Activated CD4-positive, alpha-beta T cell treated with anti-CD3 and anti-CD28 coated beads for 4 hours (primary cell): ENCODE results near the gene PAPPA2.

Experiments used
- DNase-seq, 2 donors: peaks; one replicate each; pipeline ENCODE4 v3.0.0-alpha.2; 2020

Gene PAPPA2

GRCh38 chr1:176499671-176500070, 36.7 kb downstream of the PAPPA2 start:
- DNase-seq = no peak

- no peak for DNase-seq
These were observed 38.6 kb downstream of the PAPPA2 start for GRCh38 chr1:176501599-176501998.

GRCh38 chr1:176504848-176505553, 42.0 kb downstream of the PAPPA2 start:
- DNase-seq = no peak

- DNase-seq = no peak
These were observed 50.0 kb downstream of the PAPPA2 start for GRCh38 chr1:176512966-176513365.

GRCh38 chr1:176515310-176515709, 52.3 kb downstream of the PAPPA2 start:
- no peak for DNase-seq

GRCh38 chr1:176517484-176517883, 54.5 kb downstream of the PAPPA2 start:
- no peak for DNase-seq

GRCh38 chr1:176521211-176521610, 58.2 kb downstream of the PAPPA2 start:
- DNase-seq = no peak

- no peak for DNase-seq
These were observed 59.4 kb downstream of the PAPPA2 start for GRCh38 chr1:176522310-176522845.

- DNase-seq = no peak
These were observed 66.6 kb downstream of the PAPPA2 start for GRCh38 chr1:176529395-176530090.

- no peak for DNase-seq
These were observed 68.1 kb downstream of the PAPPA2 start for GRCh38 chr1:176531036-176531435.

GRCh38 chr1:176531921-176532897, 69.2 kb downstream of the PAPPA2 start:
- DNase-seq = no peak

- no peak for DNase-seq
These were observed 70.0 kb downstream of the PAPPA2 start for GRCh38 chr1:176533020-176533419.

- DNase-seq = no peak
These were observed 73.6 kb downstream of the PAPPA2 start for GRCh38 chr1:176536588-176536987.

- no peak for DNase-seq
These were observed 76.0 kb downstream of the PAPPA2 start for GRCh38 chr1:176539018-176539417.

GRCh38 chr1:176540428-176540827, 77.5 kb downstream of the PAPPA2 start:
- no peak for DNase-seq

GRCh38 chr1:176541663-176542062, 78.7 kb downstream of the PAPPA2 start:
- DNase-seq = no peak

- no peak for DNase-seq
These were observed 79.4 kb downstream of the PAPPA2 start for GRCh38 chr1:176542352-176542751.

GRCh38 chr1:176543360-176544129, 80.6 kb downstream of the PAPPA2 start:
- no peak for DNase-seq

GRCh38 chr1:176545034-176545639, 82.2 kb downstream of the PAPPA2 start:
- DNase-seq = no peak

- DNase-seq = no peak
These were observed 83.8 kb downstream of the PAPPA2 start for GRCh38 chr1:176546825-176547224.

GRCh38 chr1:176551146-176551545, 88.2 kb downstream of the PAPPA2 start:
- no peak for DNase-seq
